SU-DHL-6 (cell line): Measurements from ENCODE around the gene FANK1.

Source experiments
- CTCF ChIP-seq: fragments of 200-600 bp; sonication (generic); IDR thresholded peaks from one replicate; pipeline ENCODE4 v1.5.1; 2017; ENCODE audit warnings: antibody characterized with exemption, mild to moderate bottlenecking, low read length, moderate library complexity; ENCODE audit not compliant: insufficient read depth, poor library complexity, severe bottlenecking
- EZH2phosphoT487 ChIP-seq: fragments of 200-600 bp; sonication (generic), shearing (Covaris generic); conservative IDR thresholded peaks from 2 replicates; pipeline ENCODE4 v1.6.1; 2018; ENCODE audit warnings: mild to moderate bottlenecking, antibody characterized with exemption, low read length, moderate library complexity, mixed read lengths

- TF ChIP-seq CTCF (no peak), EZH2phosphoT487 (no peak)
Observed at GRCh38 chr10:125849448-125849847, 46.9 kb upstream of the FANK1 start.
